Kidney (tissue), 14 donors: ENCODE results near the gene SEL1L. TPM values are rescaled to one million over a fixed set of nuclear protein-coding genes. Genes with fewer than 3 reads are reported as not detected.
A peak's percentile ranks its signal among the peaks of the same experiment; 100 is the strongest.

Source experiments
- DNase-seq, 5 donors: peaks; one replicate each; pipeline ENCODE4 v3.0.0-alpha.2; 2013 to 2020
- FAIRE-seq: peaks from 2 replicates; lab custom pipeline; 2012; peaks lifted over from hg19 to GRCh38; lab: Jason Lieb, UNC
- H3K27ac ChIP-seq, 2 donors: one replicate each; pipeline ENCODE4 v1.7.0; 2013; ENCODE audit warnings: low read depth in 2 of 2, low read length in 2 of 2, inconsistent platforms in 1 of 2
- H3K27me3 ChIP-seq: one replicate; pipeline ENCODE4 v1.7.1; 2013; ENCODE audit warnings: low read length, inconsistent platforms; ENCODE audit not compliant: control insufficient read depth, insufficient read depth
- H3K36me3 ChIP-seq, 3 donors: one replicate each; pipeline versions ENCODE4 v1.7.0 to v1.7.1; 2013; ENCODE audit warnings: low read length in 3 of 3, control low read depth in 1 of 3, inconsistent platforms in 1 of 3; ENCODE audit not compliant: insufficient read depth in 3 of 3, control insufficient read depth in 2 of 3
- H3K4me1 ChIP-seq, 3 donors: one replicate each; pipeline versions ENCODE4 v1.7.0 to v1.7.1; 2013; ENCODE audit warnings: low read length in 3 of 3, inconsistent platforms in 1 of 3, low read depth in 1 of 3; ENCODE audit not compliant: control insufficient read depth in 2 of 3, insufficient read depth in 2 of 3
- H3K4me3 ChIP-seq, 3 donors: one replicate each; pipeline versions ENCODE4 v1.7.0 to v1.8.1; 2013; ENCODE audit warnings: low read length in 3 of 3, control low read depth in 1 of 3, inconsistent platforms in 1 of 3
- H3K9ac ChIP-seq, 3 donors: one replicate each; pipeline versions ENCODE4 v1.7.0 to v1.7.1; 2013; ENCODE audit warnings: low read length in 3 of 3, control low read depth in 1 of 3, inconsistent platforms in 1 of 3
- H3K9me3 ChIP-seq, 3 donors: one replicate each; pipeline versions ENCODE4 v1.7.0 to v1.7.1; 2013; ENCODE audit warnings: low read length in 3 of 3, control low read depth in 1 of 3, inconsistent platforms in 1 of 3; ENCODE audit not compliant: control insufficient read depth in 2 of 3, insufficient read depth in 1 of 3
- intact Hi-C: fragments of 100-400 bp; cut with DNase I; formaldehyde crosslinking; loops from one replicate; pipeline ENCODE4 v1.11.1; 2022
- polyA plus RNA-seq: library from polyadenylated mRNA; stranded (reverse); fragments of 350-450 nt; fragmentation: Illumina TruSeq; extraction: RNeasy Lipid Tissue Mini Kit (QIAGEN cat#74804); gene quantifications from one replicate; pipeline ENCODE4 v1.2.3, GENCODE V29; 2014; ENCODE audit warnings: low read depth, low replicate concordance; ENCODE audit not compliant: insufficient read depth
- total RNA-seq: library from RNA; stranded (reverse); fragmentation: NEBNext Ultra II Directional; extraction: Animal tissue kit (Norgen Biotek cat#: 25700); gene quantifications from one replicate; pipeline ENCODE4 v1.2.1, GENCODE V29; 2021
- TF ChIP-seq, protein P1 (sequence below): IDR thresholded peaks from 3 replicates; pipeline ENCODE4 v1.5.1; 2012; ENCODE audit warnings: mild to moderate bottlenecking, moderate library complexity, borderline replicate concordance; ENCODE audit not compliant: insufficient read depth; ENCODE audit errors: extremely low read depth
- donor health status: control.
- donor health status: control.
- donor health status: control.
- donor health status: control.
- donor health status: control.
- donor health status: DM: yes; HTN: yes; CAD: no.
- donor health status: Normal renal cell carcinoma (clear cell type).

SEL1L gene
- total and polyA plus RNA-seq, 2 donors from 2014 or later, result 18.9 to 115 TPM

DNA sequence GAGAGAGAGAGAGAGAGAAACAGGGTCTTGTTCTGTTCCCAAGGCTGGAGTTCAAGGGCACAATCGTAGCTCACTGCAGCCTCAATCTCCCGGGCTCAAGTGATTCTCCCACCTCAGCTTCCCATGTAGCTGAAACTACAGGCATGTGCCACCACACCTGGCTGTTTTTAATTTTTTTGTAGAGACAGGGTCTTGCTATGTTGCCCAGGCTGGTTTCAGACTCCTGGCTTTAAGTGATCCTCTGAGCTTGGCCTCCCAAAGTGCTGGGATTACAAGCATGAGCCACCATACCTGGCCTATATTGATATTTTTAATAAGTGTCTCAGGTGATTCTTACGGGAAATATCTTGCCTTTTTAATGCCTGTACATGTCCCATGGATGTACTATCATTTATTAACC is 82.7 kb downstream of the SEL1L start:
- Histone ChIP-seq H3K36me3 (no peaks in the 10 kb centered on the region), H3K4me1 (peaks cover 0 to 16% (median 0%) of the 10 kb centered on the region in 3 donors), H3K4me3 (no peak overlapping the region), H3K27ac (no peak overlapping the region), H3K9ac (no peak overlapping the region), H3K27me3 (no peaks in the 10 kb centered on the region), H3K9me3 (no peaks in the 10 kb centered on the region)
- intact Hi-C loops, result no loop called here
- no peak for DNase-seq
- no peak for FAIRE-seq
- TF ChIP-seq, protein P1, sequence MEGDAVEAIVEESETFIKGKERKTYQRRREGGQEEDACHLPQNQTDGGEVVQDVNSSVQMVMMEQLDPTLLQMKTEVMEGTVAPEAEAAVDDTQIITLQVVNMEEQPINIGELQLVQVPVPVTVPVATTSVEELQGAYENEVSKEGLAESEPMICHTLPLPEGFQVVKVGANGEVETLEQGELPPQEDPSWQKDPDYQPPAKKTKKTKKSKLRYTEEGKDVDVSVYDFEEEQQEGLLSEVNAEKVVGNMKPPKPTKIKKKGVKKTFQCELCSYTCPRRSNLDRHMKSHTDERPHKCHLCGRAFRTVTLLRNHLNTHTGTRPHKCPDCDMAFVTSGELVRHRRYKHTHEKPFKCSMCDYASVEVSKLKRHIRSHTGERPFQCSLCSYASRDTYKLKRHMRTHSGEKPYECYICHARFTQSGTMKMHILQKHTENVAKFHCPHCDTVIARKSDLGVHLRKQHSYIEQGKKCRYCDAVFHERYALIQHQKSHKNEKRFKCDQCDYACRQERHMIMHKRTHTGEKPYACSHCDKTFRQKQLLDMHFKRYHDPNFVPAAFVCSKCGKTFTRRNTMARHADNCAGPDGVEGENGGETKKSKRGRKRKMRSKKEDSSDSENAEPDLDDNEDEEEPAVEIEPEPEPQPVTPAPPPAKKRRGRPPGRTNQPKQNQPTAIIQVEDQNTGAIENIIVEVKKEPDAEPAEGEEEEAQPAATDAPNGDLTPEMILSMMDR, result no peak

DNA sequence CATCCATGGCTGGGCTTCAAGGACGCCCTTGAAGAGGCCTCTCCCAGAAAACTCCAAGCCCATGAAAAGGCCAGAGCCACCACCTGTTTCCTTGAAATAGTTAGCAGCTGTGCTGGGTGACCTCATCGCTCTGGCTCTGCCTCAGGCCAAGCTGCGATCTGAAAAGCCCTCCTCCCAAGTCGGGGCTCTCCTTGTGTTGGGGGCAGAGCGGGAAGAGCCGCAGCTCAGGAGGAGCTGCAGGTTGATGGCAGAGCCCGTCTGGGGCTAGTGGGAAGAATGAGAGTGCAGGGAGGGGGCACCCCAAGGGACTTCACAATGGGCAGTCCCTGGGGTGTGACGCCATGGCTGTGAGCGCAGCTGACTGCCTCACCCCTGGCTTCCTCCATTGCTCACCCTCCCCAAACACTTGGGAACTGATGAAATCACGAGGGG is 83.5 kb downstream of the SEL1L start:
- no peak for FAIRE-seq
- TF ChIP-seq, protein P1, result no peak
- intact Hi-C loops, result no loop called here
- no peak overlapping the region for H3K9ac ChIP-seq
- no peak overlapping the region for H3K4me3 ChIP-seq
- H3K36me3 ChIP-seq, result no peaks in the 10 kb centered on the region
- peaks cover 0 to 16% (median 0%) of the 10 kb centered on the region in 3 donors for H3K4me1 ChIP-seq
- H3K27ac ChIP-seq, result no peak overlapping the region
- no peaks in the 10 kb centered on the region for H3K27me3 ChIP-seq
- DNase-seq, result peak in 4 of 5 donors; percentile 61 to 70 (median 64)
- H3K9me3 ChIP-seq, result no peaks in the 10 kb centered on the region

DNA sequence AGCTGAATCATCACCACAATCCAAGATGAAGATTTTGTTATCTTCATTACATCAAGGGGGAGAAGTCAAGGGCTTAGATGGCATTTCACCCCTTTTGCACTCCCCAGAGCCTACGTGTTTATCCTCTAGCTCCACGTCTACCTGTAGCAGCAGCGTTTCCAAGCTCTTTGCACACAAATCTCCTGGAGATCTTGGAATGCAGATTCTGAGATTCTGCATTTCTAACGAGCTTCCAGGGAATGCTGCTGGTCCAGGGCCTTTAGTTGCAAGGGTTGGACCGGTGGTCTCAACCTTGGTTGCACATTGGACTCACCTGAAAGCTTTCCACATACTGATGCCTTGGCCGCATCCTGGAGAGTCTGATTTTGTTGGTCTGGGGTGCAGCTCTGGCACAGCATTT is 84.1 kb downstream of the SEL1L start:
- no peak for FAIRE-seq
- no peaks in the 10 kb centered on the region for H3K9me3 ChIP-seq
- no peak for DNase-seq
- peaks cover 0 to 16% (median 0%) of the 10 kb centered on the region in 3 donors for H3K4me1 ChIP-seq
- H3K36me3 ChIP-seq, result no peaks in the 10 kb centered on the region
- H3K9ac ChIP-seq, result no peak overlapping the region
- TF ChIP-seq, protein P1, result no peak
- no peak overlapping the region for H3K4me3 ChIP-seq
- intact Hi-C loops, result no loop called here
- no peak overlapping the region for H3K27ac ChIP-seq
- no peaks in the 10 kb centered on the region for H3K27me3 ChIP-seq

DNA sequence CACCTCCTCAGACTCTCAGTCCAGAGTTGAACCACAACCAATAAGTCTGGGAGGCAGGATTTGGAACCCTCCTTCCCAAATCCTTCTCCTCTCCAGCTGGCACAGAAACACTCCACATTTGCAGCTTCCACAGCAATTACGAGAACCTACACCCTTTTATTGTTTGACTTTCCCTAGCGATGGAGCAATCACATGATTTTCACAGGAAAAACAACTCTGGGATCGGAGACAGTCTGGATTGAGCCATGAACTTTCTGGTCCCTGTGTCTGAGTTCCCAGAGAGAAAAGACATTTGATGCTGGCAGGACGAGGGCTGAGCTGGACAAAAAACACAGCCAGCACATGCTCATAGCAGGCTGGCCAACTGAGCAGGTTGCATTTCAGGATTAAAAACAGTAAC is 84.5 kb downstream of the SEL1L start:
- Histone ChIP-seq H3K36me3 (no peaks in the 10 kb centered on the region), H3K4me1 (peaks cover 0 to 16% (median 0%) of the 10 kb centered on the region in 3 donors), H3K27me3 (no peaks in the 10 kb centered on the region), H3K4me3 (no peak overlapping the region), H3K9me3 (no peaks in the 10 kb centered on the region), H3K27ac (no peak overlapping the region), H3K9ac (no peak overlapping the region)
- intact Hi-C loops, result no loop called here
- TF ChIP-seq, protein P1, result no peak
- DNase-seq (peak in 1 of 5 donors; percentile 18), FAIRE-seq (no peak)
